Natural killer cell (primary cell): ENCODE data around the gene TMEM231. TPM values are rescaled to one million over a fixed set of nuclear protein-coding genes. Genes with fewer than 3 reads are reported as not detected.

Experiments
- ATAC-seq, 3 donors: fragments of 150-1000 bp in 2 of 3; fragments of 200-7000 bp in 1 of 3; cut with Tn5 transposase; 1 replicate in 1 of 3; 2 replicates in 2 of 3; pipeline ENCODE4 v1.10.0; 2021; ENCODE audit warnings: mild to moderate bottlenecking in 2 of 3, moderate library complexity in 2 of 3
- DNase-seq, 2 donors: peaks; one replicate each; pipeline versions ENCODE4 v3.0.0 to v3.0.0-alpha.2; 2013 to 2021; ENCODE audit warnings: mixed read lengths in 1 of 2
- H3K27ac ChIP-seq: one replicate; pipeline ENCODE4 v1.5.1; 2013; ENCODE audit warnings: mild to moderate bottlenecking, low read length
- H3K27me3 ChIP-seq: one replicate; pipeline ENCODE4 v1.6.1; 2013; ENCODE audit warnings: low read length; ENCODE audit not compliant: control insufficient read depth, insufficient read depth
- H3K36me3 ChIP-seq: one replicate; pipeline ENCODE4 v1.6.1; 2013; ENCODE audit warnings: low read length; ENCODE audit not compliant: control insufficient read depth, insufficient read depth
- H3K4me1 ChIP-seq: one replicate; pipeline ENCODE4 v1.6.1; 2013; ENCODE audit warnings: low read length; ENCODE audit not compliant: control insufficient read depth, insufficient read depth
- H3K4me3 ChIP-seq: one replicate; pipeline ENCODE4 v1.5.1; 2013; ENCODE audit warnings: low read length
- H3K9me3 ChIP-seq: one replicate; pipeline ENCODE4 v1.6.1; 2013; ENCODE audit warnings: low read length; ENCODE audit not compliant: control insufficient read depth, insufficient read depth
- H3K27ac Mint-ChIP-seq, 2 donors: one replicate each; pipeline ENCODE4 v1.8.0; 2022; ENCODE audit warnings: mild to moderate bottlenecking in 2 of 2, mixed read lengths in 2 of 2, moderate library complexity in 1 of 2
- H3K27me3 Mint-ChIP-seq, 2 donors: one replicate each; pipeline ENCODE4 v1.8.0; 2022; ENCODE audit warnings: low read depth in 2 of 2, mixed read lengths in 2 of 2
- H3K36me3 Mint-ChIP-seq: one replicate; pipeline ENCODE4 v1.8.0; 2022; ENCODE audit warnings: mixed read lengths
- H3K4me1 Mint-ChIP-seq, 2 donors: one replicate each; pipeline ENCODE4 v1.8.0; 2022; ENCODE audit warnings: mixed read lengths in 2 of 2
- H3K4me3 Mint-ChIP-seq: one replicate; pipeline ENCODE4 v1.8.0; 2022; ENCODE audit warnings: mild to moderate bottlenecking, moderate library complexity, mixed read lengths
- H3K9me3 Mint-ChIP-seq, 2 donors: one replicate each; pipeline ENCODE4 v1.8.0; 2022; ENCODE audit warnings: mixed read lengths in 2 of 2
- WGBS: methylation state at CpG from one replicate; pipeline ENCODE4 v1.1.7; 2013; ENCODE audit warnings: missing lambda C conversion rate; ENCODE audit not compliant: insufficient coverage; 5-methylcytosine and 5-hydroxymethylcytosine counted together
- intact Hi-C: fragments of 100-400 bp; cut with micrococcal nuclease; formaldehyde crosslinking; loops from one replicate; pipeline ENCODE4 v1.14.2; 2022
- total RNA-seq, 4 donors: library from RNA; stranded (reverse); fragments of 120-200 nt in 1 of 4; gene quantifications; one replicate each; pipeline versions ENCODE4 v1.2.3 to v1.2.4, GENCODE V29; 2013 to 2022
- TF ChIP-seq, protein P1 (sequence below): fragments of 200-600 bp; IDR thresholded peaks from one replicate; pipeline ENCODE4 v1.8.0; 2022; ENCODE audit warnings: antibody characterized with exemption

TMEM231 gene
- total RNA-seq, 3 donors from 2014 or later (not counting 1 experiment from before 2014, with no cell fraction given), result 2.1 to 2.7 (median 2.4) TPM

DNA sequence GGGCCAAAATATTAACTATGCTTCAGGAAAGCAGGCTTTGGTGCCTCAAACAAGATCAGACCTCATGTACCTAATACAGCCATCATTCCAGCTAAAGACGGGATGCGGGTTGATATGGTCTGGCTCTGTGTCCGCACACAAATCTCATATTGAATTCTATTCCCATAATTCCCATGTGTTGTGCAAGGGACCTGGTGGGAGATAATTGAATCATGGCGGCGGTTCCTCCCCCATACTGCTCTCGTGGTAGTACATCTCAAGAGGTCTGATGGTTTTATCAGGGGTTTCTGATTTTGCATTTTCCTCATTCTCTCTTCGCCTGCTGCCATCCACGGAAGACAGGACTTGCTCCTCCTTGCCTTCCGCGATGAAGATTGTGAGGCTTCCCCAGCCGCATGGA is 41.8 kb downstream of the TMEM231 start:
- ATAC-seq, result no peak
- H3K4me1 ChIP-seq, result peaks cover 11% of the 10 kb centered on the region
- Mint-ChIP-seq H3K36me3 (no peaks in the 10 kb centered on the region), H3K9me3 (no peaks in the 10 kb centered on the region), H3K4me3 (no peak overlapping the region), H3K27me3 (no peaks in the 10 kb centered on the region), H3K4me1 (peaks cover 10 to 12% of the 10 kb centered on the region in 2 donors), H3K27ac (no peak overlapping the region)
- WGBS, result 95% methylated on average over 10 of the region's 11 CpGs
- H3K4me3 ChIP-seq, result no peak overlapping the region
- no peaks in the 10 kb centered on the region for H3K36me3 ChIP-seq
- DNase-seq, result no peak
- TF ChIP-seq, protein P1, sequence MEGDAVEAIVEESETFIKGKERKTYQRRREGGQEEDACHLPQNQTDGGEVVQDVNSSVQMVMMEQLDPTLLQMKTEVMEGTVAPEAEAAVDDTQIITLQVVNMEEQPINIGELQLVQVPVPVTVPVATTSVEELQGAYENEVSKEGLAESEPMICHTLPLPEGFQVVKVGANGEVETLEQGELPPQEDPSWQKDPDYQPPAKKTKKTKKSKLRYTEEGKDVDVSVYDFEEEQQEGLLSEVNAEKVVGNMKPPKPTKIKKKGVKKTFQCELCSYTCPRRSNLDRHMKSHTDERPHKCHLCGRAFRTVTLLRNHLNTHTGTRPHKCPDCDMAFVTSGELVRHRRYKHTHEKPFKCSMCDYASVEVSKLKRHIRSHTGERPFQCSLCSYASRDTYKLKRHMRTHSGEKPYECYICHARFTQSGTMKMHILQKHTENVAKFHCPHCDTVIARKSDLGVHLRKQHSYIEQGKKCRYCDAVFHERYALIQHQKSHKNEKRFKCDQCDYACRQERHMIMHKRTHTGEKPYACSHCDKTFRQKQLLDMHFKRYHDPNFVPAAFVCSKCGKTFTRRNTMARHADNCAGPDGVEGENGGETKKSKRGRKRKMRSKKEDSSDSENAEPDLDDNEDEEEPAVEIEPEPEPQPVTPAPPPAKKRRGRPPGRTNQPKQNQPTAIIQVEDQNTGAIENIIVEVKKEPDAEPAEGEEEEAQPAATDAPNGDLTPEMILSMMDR, result no peak
- no peaks in the 10 kb centered on the region for H3K9me3 ChIP-seq
- intact Hi-C loops, result no loop called here
- H3K27ac ChIP-seq, result no peak overlapping the region
- no peaks in the 10 kb centered on the region for H3K27me3 ChIP-seq

DNA sequence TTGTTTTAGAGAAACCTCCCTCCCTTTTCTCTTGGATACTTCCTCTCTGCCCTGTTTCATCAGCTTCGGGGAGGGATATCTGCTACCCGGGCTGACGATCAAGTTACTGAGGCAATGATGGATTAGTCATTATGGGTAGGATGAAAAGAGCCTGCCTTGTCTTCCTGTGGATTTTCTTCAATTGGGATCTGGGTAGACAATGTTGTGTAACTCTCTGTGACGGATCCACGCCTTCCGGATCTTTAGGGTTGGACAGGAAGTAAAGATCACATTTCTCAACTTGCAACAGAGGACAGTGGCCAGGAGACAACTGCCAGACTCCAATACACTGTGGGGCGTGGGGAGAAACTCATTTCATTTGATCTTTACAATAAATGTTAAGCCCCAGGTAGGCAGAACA is 49.5 kb downstream of the TMEM231 start:
- H3K4me3 ChIP-seq, result no peak overlapping the region
- Mint-ChIP-seq H3K36me3 (no peaks in the 10 kb centered on the region), H3K9me3 (no peaks in the 10 kb centered on the region), H3K4me1 (no peaks in the 10 kb centered on the region), H3K4me3 (no peak overlapping the region), H3K27ac (no peak overlapping the region), H3K27me3 (peaks cover 0 to 8% of the 10 kb centered on the region in 2 donors)
- no peaks in the 10 kb centered on the region for H3K4me1 ChIP-seq
- TF ChIP-seq, protein P1, result no peak
- no peak overlapping the region for H3K27ac ChIP-seq
- DNase-seq (no peak), ATAC-seq (no peak)
- WGBS, result 78% methylated on average over 5 of the region's 7 CpGs
- no peaks in the 10 kb centered on the region for H3K27me3 ChIP-seq
- no peaks in the 10 kb centered on the region for H3K9me3 ChIP-seq
- no peaks in the 10 kb centered on the region for H3K36me3 ChIP-seq
- intact Hi-C loops, result no loop called here

DNA sequence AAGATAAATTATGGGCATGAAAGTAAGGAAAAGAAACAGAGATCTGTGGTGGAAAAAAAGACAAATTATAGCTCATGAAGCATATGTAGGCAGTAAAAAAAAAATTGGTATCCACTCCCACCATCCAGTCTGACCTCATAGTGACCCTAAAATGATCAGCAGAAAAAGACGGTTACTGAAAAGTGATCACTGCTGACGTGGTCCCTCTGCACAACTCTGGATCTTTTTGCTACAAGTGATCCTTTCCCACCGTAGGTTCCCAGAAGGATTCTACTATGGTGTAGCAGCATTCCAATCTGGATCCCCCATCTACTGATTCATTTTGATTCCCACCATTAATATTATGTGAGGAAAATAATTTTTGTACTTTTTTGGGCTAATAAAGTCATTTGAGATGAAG is 49.9 kb downstream of the TMEM231 start:
- Histone ChIP-seq H3K27ac (no peak overlapping the region), H3K9me3 (no peaks in the 10 kb centered on the region), H3K36me3 (no peaks in the 10 kb centered on the region), H3K4me1 (no peaks in the 10 kb centered on the region), H3K27me3 (no peaks in the 10 kb centered on the region), H3K4me3 (no peak overlapping the region)
- no peaks in the 10 kb centered on the region for H3K9me3 Mint-ChIP-seq
- peaks cover 0 to 8% of the 10 kb centered on the region in 2 donors for H3K27me3 Mint-ChIP-seq
- H3K4me1 Mint-ChIP-seq, result no peaks in the 10 kb centered on the region
- no peak overlapping the region for H3K27ac Mint-ChIP-seq
- TF ChIP-seq, protein P1, result no peak
- no peak overlapping the region for H3K4me3 Mint-ChIP-seq
- 84% methylated on average over 3 of the region's 3 CpGs for WGBS
- DNase-seq, result no peak
- intact Hi-C loops, result no loop called here
- no peaks in the 10 kb centered on the region for H3K36me3 Mint-ChIP-seq
- ATAC-seq, result no peak

- Histone ChIP-seq H3K4me1 (no peaks in the 10 kb centered on the region), H3K9me3 (no peaks in the 10 kb centered on the region), H3K4me3 (no peak overlapping the region), H3K27me3 (no peaks in the 10 kb centered on the region), H3K27ac (no peak overlapping the region), H3K36me3 (no peaks in the 10 kb centered on the region)
- Mint-ChIP-seq H3K9me3 (no peaks in the 10 kb centered on the region), H3K4me3 (no peak overlapping the region), H3K27ac (no peak overlapping the region), H3K4me1 (no peaks in the 10 kb centered on the region), H3K27me3 (peaks cover 0 to 8% of the 10 kb centered on the region in 2 donors), H3K36me3 (no peaks in the 10 kb centered on the region)
- intact Hi-C loops, result no loop called here
- DNase-seq, result no peak
- 93% methylated on average over 1 of the region's 1 CpG for WGBS
- TF ChIP-seq, protein P1, result no peak
- no peak for ATAC-seq
These were observed 52.3 kb downstream of the TMEM231 start for GRCh38 chr16:75503801-75504200.
